GM12878 (cell line): Measurements from ENCODE around the gene TADA3. TPM values are rescaled to one million over a fixed set of nuclear protein-coding genes. Genes with fewer than 3 reads are reported as not detected.

ENCODE experiments used
- ATAC-seq: fragments of 200-7000 bp; cut with Tn5 transposase; 3 replicates; pipeline ENCODE4 v1.9.1; 2020; ENCODE audit warnings: mild to moderate bottlenecking, moderate library complexity
- BruUV-seq: library from RNA; stranded (reverse); fragments of 400-500 nt; replicated peaks from 2 replicates; lab custom pipeline; 2021; lab: Mats Ljungman, UMichigan
- CTCF ChIA-PET: fragments of 300-600 bp; sonication (Branson Sonifier 250); formaldehyde crosslinking; extraction: SDS; loops from one replicate; lab custom pipeline; 2021; ENCODE audit warnings: inconsistent platforms; lab: Yijun Ruan, JAX
- POLR2A ChIA-PET: fragments of 350-600 bp; formaldehyde crosslinking; extraction: SDS; loops from one replicate; lab custom pipeline; 2021; ENCODE audit warnings: inconsistent platforms; lab: Charles Lee
- RAD21 ChIA-PET: fragments of 300-600 bp; sonication (Branson Sonifier 250); formaldehyde crosslinking; loops from one replicate; lab custom pipeline; 2023; ENCODE audit warnings: antibody characterized with exemption; ENCODE audit not compliant: unreplicated experiment; lab: Charles Lee
- SMC1A ChIA-PET: fragments of 300-600 bp; sonication (Branson Sonifier 250); formaldehyde crosslinking; loops from one replicate; lab custom pipeline; 2023; ENCODE audit not compliant: unreplicated experiment, uncharacterized antibody; lab: Charles Lee
- DNase-seq: peaks from one replicate; pipeline ENCODE4 v3.0.0-alpha.2; 2011; ENCODE audit warnings: low read depth, low spot score
- FAIRE-seq: peaks from 3 replicates; lab custom pipeline; 2011; peaks lifted over from hg19 to GRCh38; lab: Jason Lieb, UNC
- H2AFZ ChIP-seq: 2 replicates; pipeline ENCODE4 v1.6.0; 2011; ENCODE audit warnings: low read depth, low read length, control low read depth; ENCODE audit not compliant: control insufficient read depth
- H3K27ac ChIP-seq: 2 replicates; pipeline ENCODE4 v1.5.1; 2011; ENCODE audit warnings: control low read depth; ENCODE audit not compliant: control insufficient read depth, insufficient read depth
- H3K27me3 ChIP-seq, 2 experiments: replicated peaks in 1 of 2; 2 replicates each; pipeline versions ENCODE4 v1.6.0 to v1.6.1; 2011; ENCODE audit warnings: low read length in 1 of 2; ENCODE audit not compliant: control insufficient read depth in 2 of 2, insufficient read depth in 2 of 2
- H3K36me3 ChIP-seq, 2 experiments: 2 replicates each; pipeline ENCODE4 v1.5.1; 2011; ENCODE audit warnings: low read length in 1 of 2; ENCODE audit not compliant: control insufficient read depth in 2 of 2, insufficient read depth in 2 of 2
- H3K4me1 ChIP-seq: 2 replicates; pipeline ENCODE4 v1.6.1; 2011; ENCODE audit warnings: mild to moderate bottlenecking, low read length, moderate library complexity, mixed read lengths; ENCODE audit not compliant: control insufficient read depth, insufficient read depth
- H3K4me2 ChIP-seq: 2 replicates; pipeline ENCODE4 v1.6.0; 2011; ENCODE audit warnings: control low read depth; ENCODE audit not compliant: control insufficient read depth, insufficient read depth
- H3K4me3 ChIP-seq: fragments of 200-600 bp; sonication (generic); 2 replicates; pipeline ENCODE4 v1.5.1; 2016
- H3K79me2 ChIP-seq: 2 replicates; pipeline ENCODE4 v1.6.0; 2011; ENCODE audit warnings: low read length; ENCODE audit not compliant: control insufficient read depth, insufficient read depth
- H3K9ac ChIP-seq: 2 replicates; pipeline ENCODE4 v1.8.0; 2011; ENCODE audit warnings: low read length, control low read depth, mixed read lengths; ENCODE audit not compliant: control insufficient read depth, insufficient read depth
- H3K9me3 ChIP-seq: replicated peaks from 3 replicates; pipeline ENCODE4 v1.5.1; 2011; ENCODE audit warnings: mild to moderate bottlenecking, low read length; ENCODE audit not compliant: control insufficient read depth, insufficient read depth
- H4K20me1 ChIP-seq: 2 replicates; pipeline ENCODE4 v1.6.0; 2011; ENCODE audit not compliant: control insufficient read depth, insufficient read depth
- EZH2 ChIP-seq: IDR thresholded peaks from 2 replicates; pipeline ENCODE4 v1.6.1; 2012; ENCODE audit warnings: low read depth, mild to moderate bottlenecking, control low read depth, inconsistent platforms, low read length, borderline replicate concordance; ENCODE audit not compliant: control insufficient read depth
- FOS ChIP-seq: IDR thresholded peaks from 3 replicates; pipeline ENCODE4 v1.6.1; 2011; ENCODE audit warnings: borderline replicate concordance; ENCODE audit not compliant: insufficient read length; ENCODE audit errors: extremely low read depth
- GATAD2B ChIP-seq: fragments of 450-650 bp; conservative IDR thresholded peaks from 2 replicates; pipeline ENCODE4 v1.6.1; 2017; ENCODE audit warnings: low read depth, mild to moderate bottlenecking, moderate library complexity
- HDAC6 ChIP-seq: fragments of 200-600 bp; sonication (generic); IDR thresholded peaks from one replicate; pipeline ENCODE4 v1.8.0; 2017; ENCODE audit warnings: antibody characterized with exemption; ENCODE audit not compliant: unreplicated experiment
- JUND ChIP-seq: IDR thresholded peaks from 2 replicates; pipeline ENCODE4 v1.6.1; 2012; ENCODE audit warnings: low read depth, mild to moderate bottlenecking, low read length, improper control_type of control experiment, moderate library complexity
- NRF1 ChIP-seq: conservative IDR thresholded peaks from 2 replicates; pipeline ENCODE4 v1.6.1; 2011; ENCODE audit warnings: mild to moderate bottlenecking, low read depth, low read length, improper control_type of control experiment
- PML ChIP-seq: IDR thresholded peaks from 2 replicates; pipeline ENCODE4 v1.6.1; 2012; ENCODE audit warnings: low read length, inconsistent platforms
- SMAD5 ChIP-seq: IDR thresholded peaks from 2 replicates; pipeline ENCODE4 v1.6.1; 2016; ENCODE audit warnings: antibody characterized with exemption, low read depth
- TCF7 ChIP-seq: IDR thresholded peaks from 2 replicates; pipeline ENCODE4 v1.6.1; 2014; ENCODE audit warnings: antibody characterized with exemption, borderline replicate concordance
- WGBS: methylation state at CpG from one replicate; pipeline ENCODE4 v1.1.6; 2016; ENCODE audit warnings: low lambda C conversion rate; ENCODE audit not compliant: insufficient replicate concordance, insufficient coverage; ENCODE audit errors: missing lambda C conversion rate; 5-methylcytosine and 5-hydroxymethylcytosine counted together
- in situ Hi-C: fragments of 300-500 bp; cut with MboI; formaldehyde crosslinking; loops from 9 replicates; pipeline ENCODE4 v1.14.3; 2018; ENCODE audit warnings: mixed read lengths
- intact Hi-C: fragments of 100-400 bp; cut with micrococcal nuclease; formaldehyde crosslinking; loops from one replicate; pipeline ENCODE4 v1.14.2; 2022; ENCODE audit not compliant: unreplicated experiment
- polyA plus RNA-seq, 11 experiments: library from polyadenylated mRNA; depleted of rRNA in 4 of 11; unstranded in 6 of 11; stranded (reverse) in 5 of 11; fragments of >200 nt; fragmentation: Nextera tagmentation in 4 of 11; fragmentation: Illumina TruSeq in 1 of 11; extraction: Ambion mirVana in 4 of 11; extraction: Trizol in 1 of 11; gene quantifications; 1 replicate in 1 of 11; 2 replicates in 10 of 11; pipeline versions ENCODE4 v1.2.1 to v1.2.3, GENCODE V29; 2011 to 2016; ENCODE audit warnings: inconsistent platforms in 2 of 11, missing spikeins in 2 of 11, low read depth in 1 of 11
- total RNA-seq, 4 experiments: library from RNA; depleted of rRNA in 3 of 4; stranded (reverse); fragments of >200 nt in 3 of 4; fragmentation: Illumina TruSeq in 1 of 4; extraction: Trizol in 1 of 4; gene quantifications; 2 replicates each; pipeline versions ENCODE4 v1.2.1 to v1.2.3, GENCODE V29; 2013 to 2021
- TF ChIP-seq, protein P1 (sequence below): fragments of 450-650 bp; conservative IDR thresholded peaks from 2 replicates; pipeline ENCODE4 v1.6.1; 2017; ENCODE audit warnings: mild to moderate bottlenecking, moderate library complexity

Gene TADA3
- total and polyA plus RNA-seq, 10 of the 15 experiments (the other 5 are each of a cell fraction or from before 2014, with no cell fraction given): 2.6 to 71.2 (median 51.0) TPM

DNA sequence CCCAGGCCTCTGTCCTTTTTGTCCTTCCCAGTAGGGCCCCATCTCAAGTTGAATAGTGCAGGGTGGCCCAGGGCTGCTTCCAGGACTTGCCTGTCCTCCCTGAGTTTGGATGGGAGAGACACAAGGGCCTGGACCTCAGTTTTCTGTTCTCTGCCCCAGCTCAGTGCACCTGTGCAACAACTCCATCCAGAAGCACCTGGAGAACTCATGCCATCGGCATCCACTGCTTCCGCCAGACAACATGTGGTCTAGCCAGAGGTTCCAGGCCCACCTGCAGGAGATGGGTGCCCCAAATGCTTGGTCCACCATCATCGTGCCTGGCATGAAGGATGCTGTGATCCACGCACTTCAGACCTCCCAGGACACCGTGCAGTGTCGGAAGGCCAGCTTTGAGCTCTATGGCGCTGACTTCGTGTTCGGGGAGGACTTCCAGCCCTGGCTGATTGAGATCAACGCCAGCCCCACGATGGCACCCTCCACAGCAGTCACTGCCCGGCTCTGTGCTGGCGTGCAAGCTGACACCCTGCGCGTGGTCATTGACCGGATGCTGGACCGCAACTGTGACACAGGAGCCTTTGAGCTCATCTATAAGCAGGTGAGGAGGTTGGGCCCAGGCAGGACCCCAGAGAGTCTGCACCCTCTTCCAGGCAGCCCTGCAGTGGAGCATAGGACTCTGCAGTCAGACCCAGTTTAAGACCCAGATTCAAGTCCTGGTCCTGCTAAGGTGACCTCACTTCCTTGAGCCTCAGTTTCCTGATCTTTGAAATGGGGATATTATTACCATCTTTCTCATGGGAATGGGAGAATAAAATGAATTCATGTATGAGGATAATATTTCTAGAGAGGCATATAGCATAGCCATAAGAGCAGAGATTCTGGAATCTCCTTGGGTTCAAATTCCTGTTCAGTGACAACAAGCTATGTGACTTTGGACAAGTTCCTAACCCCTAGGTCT lies 36.8 kb upstream of the TADA3 start:
- CTCF ChIA-PET: interaction anchor here (0.5 to 1.0 kb wide), 2 partner anchors 104 to 325 kb away, joined by 3 read pairs; no protein-coding TSS in a partner anchor
- WGBS: 97% methylated on average over 17 of the region's 17 CpGs

More for the DNA sequence above, 36.8 kb upstream of the TADA3 start:
- no TSS peak for BruUV-seq
- no peak for DNase-seq
- ChIA-PET SMC1A (interaction anchor here (0.5 to 1.2 kb wide), 2 partner anchors 13 to 319 kb away, joined by 3 read pairs; no protein-coding TSS in a partner anchor), POLR2A (interaction anchor here (1.0 kb wide), 1 partner anchor 15 kb away, joined by 3 read pairs; no protein-coding TSS in a partner anchor)
- H3K9me3 ChIP-seq: no peaks in the 10 kb centered on the region
- H3K27ac ChIP-seq: no peak overlapping the region
- H4K20me1 ChIP-seq: no peaks in the 10 kb centered on the region
- H3K4me2 ChIP-seq: no peak overlapping the region
- no peak for TF ChIP-seq PML
- no peak for TF ChIP-seq GATAD2B
- no peak for TF ChIP-seq NRF1
- no peak for TF ChIP-seq SMAD5
- TF ChIP-seq, protein P1, sequence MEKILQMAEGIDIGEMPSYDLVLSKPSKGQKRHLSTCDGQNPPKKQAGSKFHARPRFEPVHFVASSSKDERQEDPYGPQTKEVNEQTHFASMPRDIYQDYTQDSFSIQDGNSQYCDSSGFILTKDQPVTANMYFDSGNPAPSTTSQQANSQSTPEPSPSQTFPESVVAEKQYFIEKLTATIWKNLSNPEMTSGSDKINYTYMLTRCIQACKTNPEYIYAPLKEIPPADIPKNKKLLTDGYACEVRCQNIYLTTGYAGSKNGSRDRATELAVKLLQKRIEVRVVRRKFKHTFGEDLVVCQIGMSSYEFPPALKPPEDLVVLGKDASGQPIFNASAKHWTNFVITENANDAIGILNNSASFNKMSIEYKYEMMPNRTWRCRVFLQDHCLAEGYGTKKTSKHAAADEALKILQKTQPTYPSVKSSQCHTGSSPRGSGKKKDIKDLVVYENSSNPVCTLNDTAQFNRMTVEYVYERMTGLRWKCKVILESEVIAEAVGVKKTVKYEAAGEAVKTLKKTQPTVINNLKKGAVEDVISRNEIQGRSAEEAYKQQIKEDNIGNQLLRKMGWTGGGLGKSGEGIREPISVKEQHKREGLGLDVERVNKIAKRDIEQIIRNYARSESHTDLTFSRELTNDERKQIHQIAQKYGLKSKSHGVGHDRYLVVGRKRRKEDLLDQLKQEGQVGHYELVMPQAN: no peak
- no peak for TF ChIP-seq EZH2
- TF ChIP-seq TCF7: no peak
- no peak for TF ChIP-seq FOS
- TF ChIP-seq JUND: no peak
- TF ChIP-seq HDAC6: no peak
- TF ChIP-seq, all 136 proteins: peak for 0
- Histone ChIP-seq H3K4me3 (no peak overlapping the region), H3K4me1 (no peaks in the 10 kb centered on the region), H3K9ac (no peak overlapping the region), H3K36me3 (peaks cover 5 to 6% of the 10 kb centered on the region in 2 experiments; a peak in 2 of 4 replicates), H2AFZ (no peak overlapping the region), H3K79me2 (no peaks in the 10 kb centered on the region), H3K27me3 (no peaks in the 10 kb centered on the region)
- in situ Hi-C loops: no loop called here
- ATAC-seq (no peak), FAIRE-seq (no peak)
- intact Hi-C loops: no loop called here
- RAD21 ChIA-PET: no interaction called here
